NB4 (cell line): ENCODE measurements around the gene ADGRL3.
"Not testable (repeated sequence)": the region's sequence is repeated elsewhere in the genome, so short reads cannot be mapped to it uniquely, and the experiment has no call there.

ENCODE experiments used
- DNase-seq: peaks from one replicate; pipeline ENCODE4 v3.0.0; 2010; ENCODE audit warnings: low read depth
- H3K4me3 ChIP-seq: one replicate; pipeline ENCODE4 v1.5.1; 2011; ENCODE audit warnings: mild to moderate bottlenecking, low read depth, low read length, moderate library complexity
- MAX ChIP-seq: IDR thresholded peaks from 2 replicates; pipeline ENCODE4 v1.6.1; 2011; ENCODE audit warnings: low read depth, low read length
- MYC ChIP-seq: IDR thresholded peaks from 2 replicates; pipeline ENCODE4 v1.6.1; 2011; ENCODE audit warnings: low read depth, low read length
- POLR2A ChIP-seq: IDR thresholded peaks from 2 replicates; pipeline ENCODE4 v1.6.1; 2011; ENCODE audit warnings: mild to moderate bottlenecking; ENCODE audit not compliant: insufficient read length; ENCODE audit errors: extremely low read depth
- TF ChIP-seq, protein P1 (sequence below): IDR thresholded peaks from one replicate; pipeline ENCODE4 v1.5.1; 2012; ENCODE audit warnings: low read depth, low read length

The ADGRL3 gene

GRCh38 chr4:61500883-61501282 is 300.8 kb downstream of the ADGRL3 start:
- DNase-seq, result no peak
- no peak overlapping the region for H3K4me3 ChIP-seq
- no peak for TF ChIP-seq POLR2A
- TF ChIP-seq, protein P1, sequence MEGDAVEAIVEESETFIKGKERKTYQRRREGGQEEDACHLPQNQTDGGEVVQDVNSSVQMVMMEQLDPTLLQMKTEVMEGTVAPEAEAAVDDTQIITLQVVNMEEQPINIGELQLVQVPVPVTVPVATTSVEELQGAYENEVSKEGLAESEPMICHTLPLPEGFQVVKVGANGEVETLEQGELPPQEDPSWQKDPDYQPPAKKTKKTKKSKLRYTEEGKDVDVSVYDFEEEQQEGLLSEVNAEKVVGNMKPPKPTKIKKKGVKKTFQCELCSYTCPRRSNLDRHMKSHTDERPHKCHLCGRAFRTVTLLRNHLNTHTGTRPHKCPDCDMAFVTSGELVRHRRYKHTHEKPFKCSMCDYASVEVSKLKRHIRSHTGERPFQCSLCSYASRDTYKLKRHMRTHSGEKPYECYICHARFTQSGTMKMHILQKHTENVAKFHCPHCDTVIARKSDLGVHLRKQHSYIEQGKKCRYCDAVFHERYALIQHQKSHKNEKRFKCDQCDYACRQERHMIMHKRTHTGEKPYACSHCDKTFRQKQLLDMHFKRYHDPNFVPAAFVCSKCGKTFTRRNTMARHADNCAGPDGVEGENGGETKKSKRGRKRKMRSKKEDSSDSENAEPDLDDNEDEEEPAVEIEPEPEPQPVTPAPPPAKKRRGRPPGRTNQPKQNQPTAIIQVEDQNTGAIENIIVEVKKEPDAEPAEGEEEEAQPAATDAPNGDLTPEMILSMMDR, result no peak
- TF ChIP-seq MYC, result no peak
- no peak for TF ChIP-seq MAX

- H3K4me3 ChIP-seq, result no peak overlapping the region
- TF ChIP-seq, protein P1, result no peak
- no peak for TF ChIP-seq MAX
- no peak for TF ChIP-seq MYC
- no peak for TF ChIP-seq POLR2A
- DNase-seq, result no peak
Observed at GRCh38 chr4:61501812-61502211, 301.7 kb downstream of the ADGRL3 start.

GRCh38 chr4:61505773-61506685 is 305.9 kb downstream of the ADGRL3 start:
- no peak overlapping the region for H3K4me3 ChIP-seq
- no peak for TF ChIP-seq MAX
- no peak for DNase-seq

DNA sequence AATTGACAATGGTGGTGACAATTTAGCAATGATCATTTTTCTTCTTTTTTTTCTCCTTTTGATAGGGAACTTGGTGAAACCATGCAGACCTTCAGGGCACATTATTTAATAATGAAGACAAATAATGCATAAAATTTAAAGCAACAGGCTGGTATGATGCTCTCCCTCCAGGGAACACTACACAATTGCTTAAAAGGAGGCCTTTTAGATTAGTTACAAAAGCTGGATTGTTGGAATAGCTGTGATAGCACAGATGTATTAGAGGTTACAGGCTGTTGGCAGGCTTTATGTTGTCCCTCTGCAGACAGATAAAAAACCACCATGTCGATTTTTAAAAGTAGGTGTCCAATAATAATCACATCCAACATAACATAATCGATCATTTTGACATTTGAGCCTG is 307.0 kb downstream of the ADGRL3 start:
- no peak for DNase-seq
- TF ChIP-seq MAX, result no peak
- TF ChIP-seq, protein P1, result no peak
- no peak for TF ChIP-seq POLR2A
- no peak for TF ChIP-seq MYC
- H3K4me3 ChIP-seq, result no peak overlapping the region

- not testable (repeated sequence) for H3K4me3 ChIP-seq, DNase-seq
Observed at GRCh38 chr4:61509721-61510241, 309.7 kb downstream of the ADGRL3 start.

DNA sequence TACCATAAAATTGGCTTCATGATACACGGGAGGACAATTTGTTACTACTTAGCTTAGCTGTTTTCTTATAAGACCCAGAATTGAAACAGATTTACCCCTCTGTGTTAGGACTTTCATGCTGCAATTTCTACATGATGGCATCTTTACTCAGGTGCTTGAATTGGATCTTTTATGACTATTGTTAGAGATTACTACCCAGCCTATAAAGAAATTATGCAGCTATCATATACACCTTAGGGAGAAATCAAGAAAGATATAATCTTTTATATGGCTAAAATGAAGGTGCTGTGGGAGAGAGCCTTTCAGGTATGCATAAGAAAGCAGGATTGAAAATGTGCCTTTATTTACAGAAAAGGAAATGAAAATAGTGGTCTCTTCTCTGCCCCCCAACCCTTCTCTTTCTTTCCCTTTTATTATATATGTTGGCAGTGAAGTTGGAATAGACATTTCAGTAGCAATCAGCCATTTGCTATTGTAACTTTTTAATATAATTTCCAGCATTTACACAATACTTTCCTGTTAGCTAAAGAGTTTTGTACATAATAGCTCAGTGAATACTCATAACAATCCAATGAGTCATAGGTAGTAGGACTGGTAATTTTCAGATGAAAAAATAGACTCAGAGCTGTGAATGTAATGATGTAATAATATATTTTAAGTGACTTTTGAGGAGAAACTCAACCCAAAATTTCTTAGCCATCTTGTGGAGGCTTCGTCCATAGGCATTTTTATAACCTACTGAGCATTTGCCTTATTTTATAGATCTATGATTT is 311.8 kb downstream of the ADGRL3 start:
- TF ChIP-seq, protein P1, result no peak
- no peak for TF ChIP-seq POLR2A
- no peak for TF ChIP-seq MYC
- TF ChIP-seq MAX, result no peak
- no peak for DNase-seq

More for the DNA sequence above, 311.8 kb downstream of the ADGRL3 start:
- H3K4me3 ChIP-seq, result no peak overlapping the region
